GM12873 (cell line): ENCODE measurements around the gene IFNA21.

Source experiments
- CTCF ChIP-seq: IDR thresholded peaks from 2 replicates; pipeline ENCODE4 v1.5.1; 2012; ENCODE audit warnings: low read depth, mild to moderate bottlenecking, moderate library complexity, low read length, control low read depth; ENCODE audit not compliant: insufficient read depth; ENCODE audit errors: missing control alignments

Gene IFNA21

DNA sequence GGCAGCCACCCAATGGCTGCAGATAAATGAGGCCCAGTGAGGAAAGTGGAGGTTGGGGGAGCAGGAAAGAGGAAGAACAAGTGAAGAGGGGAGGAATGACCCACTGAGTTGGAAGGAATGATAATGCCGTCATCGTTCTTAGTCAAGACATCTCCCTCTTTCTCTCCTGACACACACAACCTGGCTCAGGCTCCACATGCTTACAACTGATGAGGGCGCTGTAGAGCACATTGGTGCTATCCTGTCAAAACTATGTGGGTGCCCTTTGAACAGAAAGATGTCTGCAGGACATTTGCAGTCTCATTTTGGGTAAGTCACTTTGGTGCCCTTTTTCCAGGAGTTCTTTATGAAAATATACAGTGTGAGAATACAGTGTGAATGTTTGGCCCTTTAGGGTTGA lies 30.7 kb downstream of the IFNA21 start:
- peak; percentile 12 for TF ChIP-seq CTCF

- TF ChIP-seq CTCF: no peak
These were observed 44.7 kb downstream of the IFNA21 start for GRCh38 chr9:21121595-21122251.

GRCh38 chr9:21121079-21121478 lies 45.4 kb downstream of the IFNA21 start:
- TF ChIP-seq CTCF: no peak

GRCh38 chr9:21119093-21119770 lies 47.2 kb downstream of the IFNA21 start:
- no peak for TF ChIP-seq CTCF
